ENCODE data around the gene ZSCAN16. TPM values are rescaled to one million over a fixed set of nuclear protein-coding genes. Genes with fewer than 3 reads are reported as not detected.

ZSCAN16 gene
- total and polyA plus RNA-seq, 10 of the 15 experiments (the other 5 are each of a cell fraction or from before 2014, with no cell fraction given): 4.6 to 13.8 (median 10.3) TPM

DNA sequence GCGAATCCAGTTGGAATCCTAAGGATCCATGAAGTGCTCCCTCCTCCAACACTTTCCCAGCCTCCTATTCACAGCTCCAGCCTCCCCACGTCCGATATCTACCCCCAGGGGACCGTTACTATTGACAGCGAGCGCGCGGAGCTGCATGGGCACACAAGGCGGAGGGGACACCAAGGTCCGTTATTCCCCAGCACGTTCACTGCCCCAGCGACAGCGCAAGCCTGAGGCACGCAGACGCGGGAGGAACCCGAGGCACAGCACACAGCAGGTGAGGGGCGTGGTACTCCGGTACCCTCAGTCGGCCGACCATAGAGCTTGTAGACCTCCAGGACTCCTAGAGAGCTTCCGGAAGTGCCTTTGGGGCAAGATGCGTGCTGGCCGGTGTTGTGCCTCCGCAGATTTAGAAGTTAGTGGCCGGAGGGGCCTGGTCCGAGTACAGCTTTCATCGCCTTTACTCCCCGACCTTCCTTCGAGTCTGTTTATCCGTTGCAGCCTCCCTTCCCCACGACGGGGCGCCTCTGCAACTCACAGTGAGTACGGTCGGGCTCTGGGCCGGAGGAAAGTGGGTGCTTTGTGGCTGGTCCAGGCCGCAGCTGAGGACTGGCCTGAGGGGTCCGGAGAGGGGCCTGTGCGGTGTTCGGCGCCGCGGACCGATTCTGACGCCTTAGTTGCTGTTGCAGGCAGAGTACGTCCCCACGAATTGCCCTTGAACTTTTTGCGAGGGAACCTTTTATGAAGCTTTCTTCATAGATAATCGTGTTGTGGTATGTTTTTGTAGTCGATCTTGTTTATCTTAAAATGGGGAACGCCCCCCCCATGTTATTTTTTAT lies 17.3 kb downstream of the ZSCAN16 start, which contains the start of gene ZKSCAN8 (continued):
- TF ChIP-seq, protein P1, sequence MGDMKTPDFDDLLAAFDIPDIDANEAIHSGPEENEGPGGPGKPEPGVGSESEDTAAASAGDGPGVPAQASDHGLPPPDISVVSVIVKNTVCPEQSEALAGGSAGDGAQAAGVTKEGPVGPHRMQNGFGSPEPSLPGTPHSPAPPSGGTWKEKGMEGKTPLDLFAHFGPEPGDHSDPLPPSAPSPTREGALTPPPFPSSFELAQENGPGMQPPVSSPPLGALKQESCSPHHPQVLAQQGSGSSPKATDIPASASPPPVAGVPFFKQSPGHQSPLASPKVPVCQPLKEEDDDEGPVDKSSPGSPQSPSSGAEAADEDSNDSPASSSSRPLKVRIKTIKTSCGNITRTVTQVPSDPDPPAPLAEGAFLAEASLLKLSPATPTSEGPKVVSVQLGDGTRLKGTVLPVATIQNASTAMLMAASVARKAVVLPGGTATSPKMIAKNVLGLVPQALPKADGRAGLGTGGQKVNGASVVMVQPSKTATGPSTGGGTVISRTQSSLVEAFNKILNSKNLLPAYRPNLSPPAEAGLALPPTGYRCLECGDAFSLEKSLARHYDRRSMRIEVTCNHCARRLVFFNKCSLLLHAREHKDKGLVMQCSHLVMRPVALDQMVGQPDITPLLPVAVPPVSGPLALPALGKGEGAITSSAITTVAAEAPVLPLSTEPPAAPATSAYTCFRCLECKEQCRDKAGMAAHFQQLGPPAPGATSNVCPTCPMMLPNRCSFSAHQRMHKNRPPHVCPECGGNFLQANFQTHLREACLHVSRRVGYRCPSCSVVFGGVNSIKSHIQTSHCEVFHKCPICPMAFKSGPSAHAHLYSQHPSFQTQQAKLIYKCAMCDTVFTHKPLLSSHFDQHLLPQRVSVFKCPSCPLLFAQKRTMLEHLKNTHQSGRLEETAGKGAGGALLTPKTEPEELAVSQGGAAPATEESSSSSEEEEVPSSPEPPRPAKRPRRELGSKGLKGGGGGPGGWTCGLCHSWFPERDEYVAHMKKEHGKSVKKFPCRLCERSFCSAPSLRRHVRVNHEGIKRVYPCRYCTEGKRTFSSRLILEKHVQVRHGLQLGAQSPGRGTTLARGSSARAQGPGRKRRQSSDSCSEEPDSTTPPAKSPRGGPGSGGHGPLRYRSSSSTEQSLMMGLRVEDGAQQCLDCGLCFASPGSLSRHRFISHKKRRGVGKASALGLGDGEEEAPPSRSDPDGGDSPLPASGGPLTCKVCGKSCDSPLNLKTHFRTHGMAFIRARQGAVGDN (IDR thresholded peaks at IDR 0.05): peak; percentile 51; the same call in 1 of the 2 replicates
- TF ChIP-seq PAX8 (IDR thresholded peaks at IDR 0.05) (no peak), ZNF622 (IDR thresholded peaks at IDR 0.05) (no peak), ZZZ3 (IDR thresholded peaks at IDR 0.05; ENCODE audit: control insufficient read depth, insufficient read length, low read depth) (no peak), CHD4 (IDR thresholded peaks at IDR 0.05) (no peak), KLF5 (IDR thresholded peaks at IDR 0.05; ENCODE audit: partially characterized antibody) (peak; percentile 40), EED (IDR thresholded peaks at IDR 0.05; ENCODE audit: low read depth) (peak; percentile 44; the same call in 1 of the 2 replicates), NR2C1 (IDR thresholded peaks at IDR 0.05) (peak; percentile 59), ASH2L (IDR thresholded peaks at IDR 0.05; ENCODE audit: borderline replicate concordance, low read depth) (no peak; the same call in 1 of the 2 replicates), STAT1 (conservative IDR thresholded peaks at IDR 0.05) (no peak), IKZF1 (conservative IDR thresholded peaks at IDR 0.05) (peak; percentile 85), LARP7 (IDR thresholded peaks at IDR 0.05) (peak; percentile 93), NKRF (conservative IDR thresholded peaks at IDR 0.05) (peak; percentile 89), SMC3 (IDR thresholded peaks at IDR 0.05; ENCODE audit: borderline replicate concordance, low read length) (peak; percentile 15; the same call in 1 of the 2 replicates), NRF1 (conservative IDR thresholded peaks at IDR 0.05; ENCODE audit: low read depth, low read length) (0 out of 2 replicates have a peak, but pooled peaks have one; percentile 12), CTCF (IDR thresholded peaks at IDR 0.05 in 2 of 3, conservative IDR thresholded peaks at IDR 0.05 in 1 of 3; ENCODE audit: control insufficient read depth in 2 of 3, extremely low read depth in 1 of 3, insufficient read depth in 1 of 3, low read depth in 3 of 3, low read length in 3 of 3) (no peak; a peak in 1 of 6 replicates), NFIC (IDR thresholded peaks at IDR 0.05; ENCODE audit: low read depth, low read length) (0 out of 2 replicates have a peak, but pooled peaks have one; percentile 17)
- TF ChIP-seq, protein P2, sequence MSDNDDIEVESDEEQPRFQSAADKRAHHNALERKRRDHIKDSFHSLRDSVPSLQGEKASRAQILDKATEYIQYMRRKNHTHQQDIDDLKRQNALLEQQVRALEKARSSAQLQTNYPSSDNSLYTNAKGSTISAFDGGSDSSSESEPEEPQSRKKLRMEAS (IDR thresholded peaks at IDR 0.05; ENCODE audit: low read depth, low read length): peak; percentile 58; the same call in 1 of the 2 replicates
- TF ChIP-seq, protein P3, sequence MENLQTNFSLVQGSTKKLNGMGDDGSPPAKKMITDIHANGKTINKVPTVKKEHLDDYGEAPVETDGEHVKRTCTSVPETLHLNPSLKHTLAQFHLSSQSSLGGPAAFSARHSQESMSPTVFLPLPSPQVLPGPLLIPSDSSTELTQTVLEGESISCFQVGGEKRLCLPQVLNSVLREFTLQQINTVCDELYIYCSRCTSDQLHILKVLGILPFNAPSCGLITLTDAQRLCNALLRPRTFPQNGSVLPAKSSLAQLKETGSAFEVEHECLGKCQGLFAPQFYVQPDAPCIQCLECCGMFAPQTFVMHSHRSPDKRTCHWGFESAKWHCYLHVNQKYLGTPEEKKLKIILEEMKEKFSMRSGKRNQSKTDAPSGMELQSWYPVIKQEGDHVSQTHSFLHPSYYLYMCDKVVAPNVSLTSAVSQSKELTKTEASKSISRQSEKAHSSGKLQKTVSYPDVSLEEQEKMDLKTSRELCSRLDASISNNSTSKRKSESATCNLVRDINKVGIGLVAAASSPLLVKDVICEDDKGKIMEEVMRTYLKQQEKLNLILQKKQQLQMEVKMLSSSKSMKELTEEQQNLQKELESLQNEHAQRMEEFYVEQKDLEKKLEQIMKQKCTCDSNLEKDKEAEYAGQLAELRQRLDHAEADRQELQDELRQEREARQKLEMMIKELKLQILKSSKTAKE (IDR thresholded peaks at IDR 0.05; ENCODE audit: low read depth, poor library complexity, severe bottlenecking): no peak

All from GM12878 (cell line).